Measurements from ENCODE around the gene OR2M7. TPM values are rescaled to one million over a fixed set of nuclear protein-coding genes. Genes with fewer than 3 reads are reported as not detected.
"Not testable (repeated sequence)": the region's sequence is repeated elsewhere in the genome, so short reads cannot be mapped to it uniquely, and the experiment has no call there.

Gene OR2M7
- not detected for polyA plus RNA-seq (2013, experiment 1 of 2)
- not detected for polyA plus RNA-seq (2013, experiment 2 of 2)

DNA sequence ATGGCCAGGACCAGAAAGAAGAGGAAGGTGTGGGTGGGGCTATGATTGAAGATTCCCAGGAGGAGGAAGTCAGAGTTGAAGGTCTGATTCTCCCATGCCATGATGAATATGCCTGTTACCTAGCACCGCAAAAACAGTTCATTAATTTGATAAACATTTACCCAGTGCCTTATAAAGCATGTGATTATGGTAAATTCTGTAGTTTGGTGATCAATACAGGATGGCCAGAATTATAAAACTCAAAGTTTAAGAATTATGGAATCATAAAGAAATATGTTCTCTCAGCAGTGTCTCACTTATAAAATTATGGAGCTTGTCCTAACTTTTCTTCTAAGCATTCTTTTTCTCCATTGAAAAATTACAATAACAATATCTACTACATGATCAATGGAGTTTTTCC, at the start of gene OR2M7:
Gene OR2M7, minus strand, starts transcription at position 101 of the 400 bp plus-strand sequence. Its CDS starts 0 bp downstream, at position 101.
- Histone ChIP-seq H3K4me1 (ENCODE audit: insufficient read depth, low read length) (no peaks in the 10 kb centered on the region), H3K27ac (ENCODE audit: low read depth, low read length) (no peak within 1 kb of the TSS), H3K27me3 (ENCODE audit: insufficient read depth, low read length) (no peaks in the 10 kb centered on the region), H3K9ac (ENCODE audit: low read depth, low read length) (no peak within 1 kb of the TSS), H3K36me3 (ENCODE audit: insufficient read depth, low read length) (no peaks in the 10 kb centered on the region), H3K9me3 (ENCODE audit: insufficient read depth, low read depth, low read length) (peaks cover 93% of the 10 kb centered on the region), H3K4me3 (ENCODE audit: low read length) (no peak within 1 kb of the TSS)
- WGBS: 100% methylated on average over 1 of the region's 1 CpG

GRCh38 chr1:248373761-248374160, 49.4 kb upstream of the OR2M7 start:
- Histone ChIP-seq H3K4me1 (ENCODE audit: insufficient read depth, low read length) (no peaks in the 10 kb centered on the region), H3K9ac (ENCODE audit: low read depth, low read length) (no peak overlapping the region), H3K27me3 (ENCODE audit: insufficient read depth, low read length) (no peaks in the 10 kb centered on the region), H3K36me3 (ENCODE audit: insufficient read depth, low read length) (no peaks in the 10 kb centered on the region), H3K27ac (ENCODE audit: low read depth, low read length) (no peak overlapping the region), H3K4me3 (ENCODE audit: low read length) (no peak overlapping the region), H3K9me3 (ENCODE audit: insufficient read depth, low read depth, low read length) (peaks cover 99% of the 10 kb centered on the region)
- 72% methylated on average over 4 of the region's 4 CpGs for WGBS

DNA sequence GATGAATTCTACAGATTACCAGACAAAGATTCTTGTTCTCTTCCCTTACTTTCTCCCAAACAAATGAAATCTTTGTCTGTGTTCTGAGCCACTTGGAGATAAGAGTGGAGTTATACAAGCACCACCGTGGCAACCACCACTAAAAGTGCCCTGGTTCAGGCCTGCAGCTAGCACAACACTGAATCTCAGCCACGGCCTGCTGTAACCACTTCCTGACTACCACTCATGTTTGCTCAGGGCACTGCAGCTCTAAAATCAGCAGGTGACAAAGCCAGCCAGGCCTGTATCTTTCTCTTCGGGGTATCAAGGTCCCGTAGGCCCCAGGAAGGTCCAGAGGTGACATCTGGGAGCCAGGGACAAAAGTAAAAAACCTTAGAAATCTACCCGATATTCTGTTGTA, 48.0 kb upstream of the OR2M7 start:
- 72% methylated on average over 5 of the region's 5 CpGs for WGBS
- Histone ChIP-seq H3K36me3 (ENCODE audit: insufficient read depth, low read length) (no peaks in the 10 kb centered on the region), H3K4me3 (ENCODE audit: low read length) (no peak overlapping the region), H3K9me3 (ENCODE audit: insufficient read depth, low read depth, low read length) (peaks cover 100% of the 10 kb centered on the region), H3K27me3 (ENCODE audit: insufficient read depth, low read length) (no peaks in the 10 kb centered on the region), H3K9ac (ENCODE audit: low read depth, low read length) (no peak overlapping the region), H3K27ac (ENCODE audit: low read depth, low read length) (no peak overlapping the region), H3K4me1 (ENCODE audit: insufficient read depth, low read length) (no peaks in the 10 kb centered on the region)

DNA sequence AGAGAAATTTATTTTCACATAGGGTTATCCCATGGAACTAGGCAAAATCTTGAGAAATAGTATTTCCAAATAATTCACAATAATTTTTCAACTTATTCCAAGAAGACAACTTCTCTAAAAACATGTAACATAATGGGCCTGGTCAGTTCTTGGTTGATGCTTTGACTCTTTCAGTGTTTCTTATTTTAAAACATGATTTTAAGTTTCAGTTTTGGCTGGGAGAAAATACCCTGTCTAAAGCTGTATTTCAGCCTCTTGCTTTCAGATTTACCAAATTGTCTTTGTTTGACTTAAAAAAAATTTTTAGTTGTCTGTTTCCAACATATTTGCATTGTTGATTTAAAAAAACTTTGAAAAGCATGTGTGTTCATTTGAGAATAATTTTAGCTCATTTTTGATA, 42.2 kb upstream of the OR2M7 start:
- H3K9ac ChIP-seq (ENCODE audit: low read depth, low read length): no peak overlapping the region
- H3K4me1 ChIP-seq (ENCODE audit: insufficient read depth, low read length): no peaks in the 10 kb centered on the region
- no peak overlapping the region for H3K27ac ChIP-seq (ENCODE audit: low read depth, low read length)
- no peaks in the 10 kb centered on the region for H3K27me3 ChIP-seq (ENCODE audit: insufficient read depth, low read length)
- H3K36me3 ChIP-seq (ENCODE audit: insufficient read depth, low read length): no peaks in the 10 kb centered on the region
- H3K4me3 ChIP-seq (ENCODE audit: low read length): no peak overlapping the region
- peaks cover 99% of the 10 kb centered on the region for H3K9me3 ChIP-seq (ENCODE audit: insufficient read depth, low read depth, low read length)

DNA sequence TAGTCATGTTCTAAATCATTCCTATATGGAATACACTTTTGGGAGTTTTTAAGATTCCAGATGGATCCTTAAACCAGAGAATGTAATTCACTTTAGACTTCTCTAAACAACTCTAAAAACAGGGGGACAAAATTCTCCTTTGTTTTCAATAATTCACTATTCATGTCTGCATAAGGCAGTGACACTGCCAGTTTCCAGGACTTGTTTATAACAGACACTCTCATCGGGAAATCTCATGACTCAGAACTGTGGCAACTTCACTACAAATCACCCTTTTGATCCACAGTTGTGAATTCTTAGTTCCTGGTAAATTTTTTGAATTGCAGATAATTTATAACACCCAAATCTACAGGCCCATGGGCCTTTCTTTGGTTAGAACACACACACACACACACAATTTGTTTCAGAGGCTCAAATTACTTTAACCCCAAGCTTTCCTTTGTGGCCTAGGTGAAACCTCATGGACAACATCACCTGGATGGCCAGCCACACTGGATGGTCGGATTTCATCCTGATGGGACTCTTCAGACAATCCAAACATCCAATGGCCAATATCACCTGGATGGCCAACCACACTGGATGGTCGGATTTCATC, 36.9 kb upstream of the OR2M7 start, which contains the start of gene OR2T4:
Gene OR2T4, plus strand, starts transcription at position 545 of the 595 bp plus-strand sequence. Its CDS starts 0 bp downstream, at position 545.
- Histone ChIP-seq H3K4me1 (ENCODE audit: insufficient read depth, low read length) (no peaks in the 10 kb centered on the region), H3K27ac (ENCODE audit: low read depth, low read length) (no peak within 1 kb of the TSS), H3K27me3 (ENCODE audit: insufficient read depth, low read length) (no peaks in the 10 kb centered on the region), H3K9me3 (ENCODE audit: insufficient read depth, low read depth, low read length) (peaks cover 98% of the 10 kb centered on the region), H3K9ac (ENCODE audit: low read depth, low read length) (no peak within 1 kb of the TSS), H3K36me3 (ENCODE audit: insufficient read depth, low read length) (no peaks in the 10 kb centered on the region), H3K4me3 (ENCODE audit: low read length) (0 out of 2 replicates have a peak within 1 kb of the TSS, but pooled peaks have one; percentile 5)
- WGBS: 48% methylated on average over 3 of the region's 3 CpGs

- WGBS: 42% methylated on average over 2 of the region's 3 CpGs
- H3K27ac ChIP-seq (ENCODE audit: low read depth, low read length): no peak overlapping the region
- H3K4me3 ChIP-seq (ENCODE audit: low read length): no peak overlapping the region
- H3K4me1 ChIP-seq (ENCODE audit: insufficient read depth, low read length): no peaks in the 10 kb centered on the region
- H3K9me3 ChIP-seq (ENCODE audit: insufficient read depth, low read depth, low read length): peaks cover 98% of the 10 kb centered on the region
- no peaks in the 10 kb centered on the region for H3K36me3 ChIP-seq (ENCODE audit: insufficient read depth, low read length)
- no peak overlapping the region for H3K9ac ChIP-seq (ENCODE audit: low read depth, low read length)
- H3K27me3 ChIP-seq (ENCODE audit: insufficient read depth, low read length): no peaks in the 10 kb centered on the region
These were observed 35.0 kb upstream of the OR2M7 start for GRCh38 chr1:248359415-248359814.

DNA sequence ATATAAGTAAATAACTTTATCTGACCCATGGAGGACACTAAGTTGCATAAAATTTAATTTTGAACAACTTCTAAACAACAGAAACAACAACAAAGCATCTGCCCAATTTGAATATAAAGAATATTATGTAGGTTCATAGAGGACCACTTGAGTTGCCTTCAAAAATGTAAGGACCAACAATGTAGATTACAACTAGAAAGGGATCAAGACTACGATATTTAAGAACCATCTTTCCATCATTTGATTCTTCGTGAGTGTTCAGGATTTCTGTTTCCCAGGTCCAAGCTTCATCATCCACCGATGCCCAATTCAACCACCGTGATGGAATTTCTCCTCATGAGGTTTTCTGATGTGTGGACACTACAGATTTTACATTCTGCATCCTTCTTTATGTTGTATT, 24.1 kb upstream of the OR2M7 start, which contains the start of gene OR14C36:
Gene OR14C36, plus strand, starts transcription at position 301 of the 400 bp plus-strand sequence. Its CDS starts 0 bp downstream, at position 301.
- H3K9ac ChIP-seq (ENCODE audit: low read depth, low read length): no peak within 1 kb of the TSS
- no peaks in the 10 kb centered on the region for H3K27me3 ChIP-seq (ENCODE audit: insufficient read depth, low read length)
- no peak within 1 kb of the TSS for H3K27ac ChIP-seq (ENCODE audit: low read depth, low read length)
- H3K4me1 ChIP-seq (ENCODE audit: insufficient read depth, low read length): no peaks in the 10 kb centered on the region
- H3K36me3 ChIP-seq (ENCODE audit: insufficient read depth, low read length): no peaks in the 10 kb centered on the region
- no peak within 1 kb of the TSS for H3K4me3 ChIP-seq (ENCODE audit: low read length)
- H3K9me3 ChIP-seq (ENCODE audit: insufficient read depth, low read depth, low read length): peaks cover 98% of the 10 kb centered on the region
- 69% methylated on average over 4 of the region's 4 CpGs for WGBS

DNA sequence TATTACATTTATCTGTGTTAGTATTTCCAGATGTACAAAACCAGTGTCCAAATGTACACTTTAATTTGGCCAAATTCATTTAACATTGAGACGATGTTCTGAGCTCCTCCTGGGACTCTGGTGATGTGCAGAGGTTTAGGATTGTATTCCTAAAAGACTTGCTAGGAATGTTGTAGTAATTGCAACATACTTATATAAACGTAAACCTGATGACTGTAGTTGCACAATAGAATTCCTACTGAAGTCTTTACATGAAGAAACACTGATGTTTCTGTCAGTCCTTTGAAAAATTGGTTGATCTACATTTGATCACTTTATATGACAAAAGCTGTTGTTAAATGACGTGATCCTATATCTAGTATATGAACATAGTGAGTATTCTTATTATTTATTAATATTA, 19.1 kb upstream of the OR2M7 start:
- Histone ChIP-seq H3K9me3 (ENCODE audit: insufficient read depth, low read depth, low read length) (peaks cover 76% of the 10 kb centered on the region), H3K9ac (ENCODE audit: low read depth, low read length) (no peak overlapping the region), H3K27ac (ENCODE audit: low read depth, low read length) (no peak overlapping the region), H3K4me1 (ENCODE audit: insufficient read depth, low read length) (no peaks in the 10 kb centered on the region), H3K4me3 (ENCODE audit: low read length) (no peak overlapping the region), H3K36me3 (ENCODE audit: insufficient read depth, low read length) (no peaks in the 10 kb centered on the region), H3K27me3 (ENCODE audit: insufficient read depth, low read length) (no peaks in the 10 kb centered on the region)
- 50% methylated on average over 1 of the region's 3 CpGs for WGBS

- Histone ChIP-seq H3K36me3 (ENCODE audit: insufficient read depth, low read length) (no peaks in the 10 kb centered on the region), H3K4me1 (ENCODE audit: insufficient read depth, low read length) (no peaks in the 10 kb centered on the region), H3K4me3 (ENCODE audit: low read length) (no peak overlapping the region), H3K27me3 (ENCODE audit: insufficient read depth, low read length) (no peaks in the 10 kb centered on the region), H3K9ac (ENCODE audit: low read depth, low read length) (no peak overlapping the region), H3K27ac (ENCODE audit: low read depth, low read length) (no peak overlapping the region), H3K9me3 (ENCODE audit: insufficient read depth, low read depth, low read length) (peaks cover 92% of the 10 kb centered on the region)
- WGBS: 89% methylated on average over 11 of the region's 11 CpGs
These were observed 7.6 kb downstream of the OR2M7 start for GRCh38 chr1:248316796-248317195.

- peaks cover 91% of the 10 kb centered on the region for H3K9me3 ChIP-seq (ENCODE audit: insufficient read depth, low read depth, low read length)
- not testable (repeated sequence) for H3K9ac ChIP-seq (ENCODE audit: low read depth, low read length); H3K27ac ChIP-seq (ENCODE audit: low read depth, low read length); H3K36me3 ChIP-seq (ENCODE audit: insufficient read depth, low read length); H3K27me3 ChIP-seq (ENCODE audit: insufficient read depth, low read length); H3K4me1 ChIP-seq (ENCODE audit: insufficient read depth, low read length); H3K4me3 ChIP-seq (ENCODE audit: low read length)
- 84% methylated on average over 15 of the region's 15 CpGs for WGBS
These were observed 17.6 kb downstream of the OR2M7 start for GRCh38 chr1:248306740-248307139.

- 86% methylated on average over 19 of the region's 19 CpGs for WGBS
- Histone ChIP-seq H3K9me3 (ENCODE audit: insufficient read depth, low read depth, low read length) (peaks cover 91% of the 10 kb centered on the region), H3K36me3 (ENCODE audit: insufficient read depth, low read length) (no peaks in the 10 kb centered on the region), H3K9ac (ENCODE audit: low read depth, low read length) (no peak overlapping the region), H3K27me3 (ENCODE audit: insufficient read depth, low read length) (no peaks in the 10 kb centered on the region), H3K27ac (ENCODE audit: low read depth, low read length) (no peak overlapping the region), H3K4me1 (ENCODE audit: insufficient read depth, low read length) (no peaks in the 10 kb centered on the region), H3K4me3 (ENCODE audit: low read length) (no peak overlapping the region)
These were observed 18.3 kb downstream of the OR2M7 start for GRCh38 chr1:248306103-248306502.

GRCh38 chr1:248305672-248306071, 18.7 kb downstream of the OR2M7 start:
- H3K9ac ChIP-seq (ENCODE audit: low read depth, low read length); H3K4me3 ChIP-seq (ENCODE audit: low read length); H3K27me3 ChIP-seq (ENCODE audit: insufficient read depth, low read length); H3K27ac ChIP-seq (ENCODE audit: low read depth, low read length); H3K36me3 ChIP-seq (ENCODE audit: insufficient read depth, low read length); H3K4me1 ChIP-seq (ENCODE audit: insufficient read depth, low read length): not testable (repeated sequence)
- 74% methylated on average over 9 of the region's 9 CpGs for WGBS
- peaks cover 91% of the 10 kb centered on the region for H3K9me3 ChIP-seq (ENCODE audit: insufficient read depth, low read depth, low read length)

Data from HUES64 (cell line).